ENCODE results near the gene ATAD3A.
A peak's percentile ranks its signal among the peaks of the same experiment; 100 is the strongest.

DNA sequence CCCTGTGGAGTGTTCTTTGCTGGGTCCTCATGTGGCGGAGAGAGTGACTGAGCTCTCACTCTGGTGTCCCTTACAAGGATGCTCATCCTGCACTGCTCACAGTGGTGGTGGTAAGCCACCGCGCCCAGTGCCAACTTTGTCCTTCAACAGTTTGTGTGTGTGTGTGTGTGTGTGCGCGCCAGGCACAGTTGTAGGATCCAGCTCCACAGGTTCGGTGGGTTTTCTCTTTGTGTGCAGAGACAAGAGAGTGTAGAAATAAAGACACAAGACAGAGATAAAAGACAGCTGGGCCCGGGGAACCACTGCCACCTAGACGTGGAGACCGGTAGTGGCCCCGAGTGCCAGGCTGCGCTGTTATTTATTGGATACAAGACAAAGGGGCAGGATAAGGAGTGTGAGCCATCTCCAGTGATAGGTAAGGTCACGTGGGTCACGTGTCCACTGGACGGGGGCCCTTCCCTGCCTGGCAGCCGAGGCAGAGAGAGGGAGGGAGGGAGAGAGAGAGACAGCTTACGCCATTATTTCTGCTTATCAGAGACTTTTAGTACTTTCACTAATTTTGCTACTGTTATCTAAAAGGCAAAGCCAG is 7.1 kb upstream of the ATAD3A start:
- TF ChIP-seq, protein P1, sequence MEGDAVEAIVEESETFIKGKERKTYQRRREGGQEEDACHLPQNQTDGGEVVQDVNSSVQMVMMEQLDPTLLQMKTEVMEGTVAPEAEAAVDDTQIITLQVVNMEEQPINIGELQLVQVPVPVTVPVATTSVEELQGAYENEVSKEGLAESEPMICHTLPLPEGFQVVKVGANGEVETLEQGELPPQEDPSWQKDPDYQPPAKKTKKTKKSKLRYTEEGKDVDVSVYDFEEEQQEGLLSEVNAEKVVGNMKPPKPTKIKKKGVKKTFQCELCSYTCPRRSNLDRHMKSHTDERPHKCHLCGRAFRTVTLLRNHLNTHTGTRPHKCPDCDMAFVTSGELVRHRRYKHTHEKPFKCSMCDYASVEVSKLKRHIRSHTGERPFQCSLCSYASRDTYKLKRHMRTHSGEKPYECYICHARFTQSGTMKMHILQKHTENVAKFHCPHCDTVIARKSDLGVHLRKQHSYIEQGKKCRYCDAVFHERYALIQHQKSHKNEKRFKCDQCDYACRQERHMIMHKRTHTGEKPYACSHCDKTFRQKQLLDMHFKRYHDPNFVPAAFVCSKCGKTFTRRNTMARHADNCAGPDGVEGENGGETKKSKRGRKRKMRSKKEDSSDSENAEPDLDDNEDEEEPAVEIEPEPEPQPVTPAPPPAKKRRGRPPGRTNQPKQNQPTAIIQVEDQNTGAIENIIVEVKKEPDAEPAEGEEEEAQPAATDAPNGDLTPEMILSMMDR (IDR thresholded peaks at IDR 0.05), result peak; percentile 47 to 92 (median 74)
- peak in 2 of 3 donors; percentile 36 to 44 for TF ChIP-seq POLR2A (IDR thresholded peaks at IDR 0.05)
